Measurements from ENCODE around the gene AFF1. TPM values are rescaled to one million over a fixed set of nuclear protein-coding genes. Genes with fewer than 3 reads are reported as not detected.

The AFF1 gene
- total RNA-seq, 1 donor from 2014 or later: 99.9 TPM

DNA sequence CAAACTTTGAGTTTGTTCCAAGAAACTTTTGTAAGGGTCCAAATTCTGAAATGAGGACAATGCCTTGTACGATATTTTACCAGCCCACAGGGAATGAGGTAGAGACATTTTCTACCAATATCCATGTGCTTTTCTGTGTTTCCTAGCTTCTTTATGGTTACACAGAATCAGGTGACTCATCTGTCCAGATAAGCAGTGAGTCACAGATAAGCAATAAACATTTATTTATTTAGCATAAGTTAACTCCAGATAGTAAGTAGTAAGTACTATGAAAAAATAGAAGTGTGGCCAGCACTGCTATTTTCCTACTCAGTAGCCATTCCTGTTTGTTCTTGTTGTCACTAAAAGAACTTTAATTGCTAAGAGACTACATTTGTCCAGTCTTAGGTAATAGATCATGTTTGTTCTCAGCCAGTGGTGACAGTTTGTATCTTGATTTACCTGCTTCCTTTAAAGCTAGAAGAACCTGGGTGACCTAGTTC is 7.4 kb downstream of the AFF1 start:
- DNase-seq (ENCODE audit: extremely low spot score in 2 of 2): no peak
- no peak overlapping the region for H3K27ac ChIP-seq
- TF ChIP-seq, protein P1, sequence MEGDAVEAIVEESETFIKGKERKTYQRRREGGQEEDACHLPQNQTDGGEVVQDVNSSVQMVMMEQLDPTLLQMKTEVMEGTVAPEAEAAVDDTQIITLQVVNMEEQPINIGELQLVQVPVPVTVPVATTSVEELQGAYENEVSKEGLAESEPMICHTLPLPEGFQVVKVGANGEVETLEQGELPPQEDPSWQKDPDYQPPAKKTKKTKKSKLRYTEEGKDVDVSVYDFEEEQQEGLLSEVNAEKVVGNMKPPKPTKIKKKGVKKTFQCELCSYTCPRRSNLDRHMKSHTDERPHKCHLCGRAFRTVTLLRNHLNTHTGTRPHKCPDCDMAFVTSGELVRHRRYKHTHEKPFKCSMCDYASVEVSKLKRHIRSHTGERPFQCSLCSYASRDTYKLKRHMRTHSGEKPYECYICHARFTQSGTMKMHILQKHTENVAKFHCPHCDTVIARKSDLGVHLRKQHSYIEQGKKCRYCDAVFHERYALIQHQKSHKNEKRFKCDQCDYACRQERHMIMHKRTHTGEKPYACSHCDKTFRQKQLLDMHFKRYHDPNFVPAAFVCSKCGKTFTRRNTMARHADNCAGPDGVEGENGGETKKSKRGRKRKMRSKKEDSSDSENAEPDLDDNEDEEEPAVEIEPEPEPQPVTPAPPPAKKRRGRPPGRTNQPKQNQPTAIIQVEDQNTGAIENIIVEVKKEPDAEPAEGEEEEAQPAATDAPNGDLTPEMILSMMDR (IDR thresholded peaks at IDR 0.05): no peak
- TF ChIP-seq POLR2AphosphoS5 (IDR thresholded peaks at IDR 0.05; ENCODE audit: insufficient read depth in 1 of 2, low read depth in 1 of 2) (no peak), POLR2A (IDR thresholded peaks at IDR 0.05) (no peak)
- no peaks in the 10 kb centered on the region for H3K36me3 ChIP-seq
- H3K9me3 ChIP-seq: no peaks in the 10 kb centered on the region
- intact Hi-C loops (cut with DNase I): no loop called here
- H3K4me1 ChIP-seq: peaks cover 70% of the 10 kb centered on the region
- H3K27me3 ChIP-seq: no peaks in the 10 kb centered on the region
- H3K4me3 ChIP-seq: no peak overlapping the region

DNA sequence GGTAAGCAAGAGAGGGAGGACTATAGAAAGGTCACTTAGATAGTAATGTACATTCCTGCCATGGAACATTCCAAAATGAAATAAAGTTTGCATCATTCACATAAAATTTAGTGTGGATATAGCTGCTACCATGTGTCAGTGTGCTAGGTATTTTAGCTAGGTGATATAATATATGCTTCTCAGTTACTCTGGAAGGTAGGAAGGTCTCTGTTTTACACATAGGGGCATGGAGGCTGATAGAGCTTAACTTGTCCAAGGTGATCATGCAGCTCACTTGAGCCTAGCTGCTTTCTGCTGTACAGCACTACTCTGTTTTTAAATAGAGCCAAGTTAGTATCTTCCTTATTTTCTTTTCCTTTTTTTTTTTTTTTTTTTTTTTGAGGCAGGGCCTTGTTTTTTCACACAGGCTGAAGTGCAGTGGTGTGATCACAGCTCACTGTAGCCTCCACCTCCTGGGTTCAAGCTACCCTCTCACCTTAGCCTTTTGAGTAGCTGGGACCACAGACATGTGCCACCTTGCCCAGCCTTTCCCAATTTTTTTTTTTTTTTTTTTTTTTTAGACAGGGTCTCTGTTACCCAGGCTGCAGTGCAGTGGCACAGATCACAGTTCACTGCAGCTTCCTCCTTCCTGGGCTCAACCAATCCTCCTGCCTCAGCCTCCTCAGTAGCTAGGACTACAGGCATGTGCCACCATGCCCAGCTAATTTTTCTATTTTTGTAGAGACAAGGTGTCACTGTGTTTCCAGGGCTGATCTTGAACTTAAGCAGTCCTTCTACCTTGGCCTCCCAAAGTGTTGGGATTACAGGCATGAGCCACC is 10.4 kb downstream of the AFF1 start:
- intact Hi-C loops (cut with DNase I): no loop called here
- H3K27me3 ChIP-seq: no peaks in the 10 kb centered on the region
- peaks cover 55% of the 10 kb centered on the region for H3K4me1 ChIP-seq
- no peak overlapping the region for H3K27ac ChIP-seq
- DNase-seq (ENCODE audit: extremely low spot score in 2 of 2): no peak
- no peak overlapping the region for H3K4me3 ChIP-seq
- TF ChIP-seq, protein P1 (IDR thresholded peaks at IDR 0.05): no peak
- TF ChIP-seq POLR2A (IDR thresholded peaks at IDR 0.05) (no peak), POLR2AphosphoS5 (IDR thresholded peaks at IDR 0.05; ENCODE audit: insufficient read depth in 1 of 2, low read depth in 1 of 2) (no peak)
- no peaks in the 10 kb centered on the region for H3K36me3 ChIP-seq
- H3K9me3 ChIP-seq: no peaks in the 10 kb centered on the region

DNA sequence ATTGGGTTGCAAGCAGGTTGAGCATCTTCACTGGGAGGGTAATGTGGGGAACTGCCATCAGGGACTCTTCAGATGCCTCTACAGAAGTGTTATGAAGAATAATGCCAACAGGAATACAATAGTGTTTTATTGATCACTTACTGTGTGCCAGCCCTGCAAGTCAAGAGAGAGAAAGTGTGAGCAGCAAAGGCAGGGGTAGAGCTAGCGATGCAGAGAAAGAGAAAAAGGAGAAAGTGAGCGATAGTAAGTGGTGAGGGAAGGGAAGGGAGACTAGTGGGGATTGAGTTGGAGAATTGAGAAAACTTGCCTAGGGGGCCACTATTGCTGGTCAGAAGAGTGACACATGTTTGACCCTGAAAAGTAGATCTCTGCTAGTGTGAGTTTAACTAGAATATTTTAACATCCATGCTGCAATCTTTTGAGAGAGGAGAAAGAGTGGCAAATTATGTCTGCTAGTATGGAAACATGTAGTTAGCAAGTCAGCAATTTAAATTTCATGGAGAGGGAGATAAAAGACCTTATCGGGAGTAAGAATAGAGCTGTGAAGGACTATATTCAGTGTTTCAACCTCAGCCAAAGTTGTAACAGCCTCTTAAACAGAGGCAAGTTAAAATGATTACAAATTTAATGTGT is 12.2 kb downstream of the AFF1 start:
- TF ChIP-seq, protein P1 (IDR thresholded peaks at IDR 0.05): no peak
- no peak for TF ChIP-seq POLR2A (IDR thresholded peaks at IDR 0.05)
- no peak for TF ChIP-seq POLR2AphosphoS5 (IDR thresholded peaks at IDR 0.05; ENCODE audit: insufficient read depth in 1 of 2, low read depth in 1 of 2)
- Histone ChIP-seq H3K4me3 (no peak overlapping the region), H3K4me1 (peaks cover 38% of the 10 kb centered on the region), H3K9me3 (no peaks in the 10 kb centered on the region), H3K27ac (no peak overlapping the region), H3K36me3 (no peaks in the 10 kb centered on the region), H3K27me3 (no peaks in the 10 kb centered on the region)
- DNase-seq (ENCODE audit: extremely low spot score in 2 of 2): no peak
- intact Hi-C loops (cut with DNase I): no loop called here

DNA sequence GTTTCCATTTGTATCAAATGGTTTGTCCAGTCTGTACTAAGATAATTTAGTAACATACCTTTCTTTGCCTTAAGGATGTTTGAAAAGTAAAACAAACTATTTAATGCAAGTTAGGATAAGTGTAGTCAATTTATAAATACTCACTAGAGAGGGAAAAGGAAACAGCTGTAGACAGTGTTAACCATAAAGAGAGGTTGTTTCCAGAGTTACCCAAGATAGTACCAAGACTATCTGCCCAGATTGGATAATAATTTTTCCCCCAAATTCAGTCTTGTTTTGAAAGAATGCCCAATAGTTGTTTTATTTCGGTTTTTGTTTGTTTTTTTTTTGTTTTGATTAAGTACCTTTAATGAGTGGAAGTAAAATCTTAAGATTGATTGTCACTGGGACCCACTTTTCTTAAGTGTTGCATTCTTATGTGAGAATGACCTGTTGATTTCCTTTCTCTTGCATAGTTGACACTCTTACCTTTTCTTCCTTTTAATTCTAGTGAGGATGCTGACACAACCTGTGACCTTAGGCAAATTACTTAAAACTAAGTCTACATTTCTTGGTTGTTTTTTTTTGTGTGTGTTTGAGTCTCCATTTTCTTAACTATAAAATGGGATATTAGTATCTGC is 12.8 kb downstream of the AFF1 start:
- no peak for TF ChIP-seq POLR2AphosphoS5 (IDR thresholded peaks at IDR 0.05; ENCODE audit: insufficient read depth in 1 of 2, low read depth in 1 of 2)
- no peak for TF ChIP-seq POLR2A (IDR thresholded peaks at IDR 0.05)
- TF ChIP-seq, protein P1 (IDR thresholded peaks at IDR 0.05): no peak
- Histone ChIP-seq H3K4me3 (no peak overlapping the region), H3K27me3 (no peaks in the 10 kb centered on the region), H3K9me3 (no peaks in the 10 kb centered on the region), H3K36me3 (no peaks in the 10 kb centered on the region), H3K4me1 (peaks cover 32% of the 10 kb centered on the region), H3K27ac (no peak overlapping the region)
- intact Hi-C loops (cut with DNase I): no loop called here
- DNase-seq (ENCODE audit: extremely low spot score in 2 of 2): no peak
